Measurements from ENCODE around the gene ZNF527. TPM values are rescaled to one million over a fixed set of nuclear protein-coding genes. Genes with fewer than 3 reads are reported as not detected.

ZNF527 gene
- total RNA-seq, 1 experiment from 2014 or later = 3.2 TPM

DNA sequence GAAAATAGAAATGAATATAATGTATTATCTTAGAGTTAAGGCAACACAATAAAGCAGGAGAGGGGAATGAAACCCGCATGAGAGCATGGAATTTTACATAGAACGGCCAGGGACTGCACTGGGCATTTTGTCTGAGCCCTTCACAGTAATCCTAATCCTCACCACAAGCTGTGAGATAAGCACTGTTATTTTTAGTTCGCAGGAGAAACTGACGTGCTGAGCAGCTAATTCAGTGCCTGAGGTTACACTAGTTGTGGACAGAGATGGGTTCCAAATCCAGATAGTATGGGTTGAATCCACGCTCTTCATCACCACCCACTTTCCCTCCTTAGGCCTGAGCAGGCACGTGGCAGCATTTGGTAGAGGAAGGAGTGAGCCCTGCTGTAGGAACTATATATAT is 24.8 kb upstream of the ZNF527 start:
- Histone ChIP-seq H3K79me2 (ENCODE audit: low read depth) (no peaks in the 10 kb centered on the region), H3K4me1 (replicated peaks; ENCODE audit: insufficient read depth) (no peaks in the 10 kb centered on the region), H3K4me2 (no peak overlapping the region), H3F3A (ENCODE audit: insufficient read depth, low read depth) (no peaks in the 10 kb centered on the region), H3K27me3 (ENCODE audit: insufficient read depth, low read depth) (no peaks in the 10 kb centered on the region), H3K9me3 (ENCODE audit: insufficient read depth, low read depth) (no peaks in the 10 kb centered on the region), H3K27ac (no peak overlapping the region), H4K20me1 (ENCODE audit: insufficient read depth) (no peaks in the 10 kb centered on the region), H3K36me3 (ENCODE audit: low read depth) (peaks cover 31% of the 10 kb centered on the region), H2AFZ (no peak overlapping the region), H3K4me3 (no peak overlapping the region), H3K9me2 (ENCODE audit: insufficient read depth) (no peaks in the 10 kb centered on the region)
- intact Hi-C loops (cut with micrococcal nuclease; ENCODE audit: unreplicated experiment) = no loop called here
- TF ChIP-seq, protein P1, sequence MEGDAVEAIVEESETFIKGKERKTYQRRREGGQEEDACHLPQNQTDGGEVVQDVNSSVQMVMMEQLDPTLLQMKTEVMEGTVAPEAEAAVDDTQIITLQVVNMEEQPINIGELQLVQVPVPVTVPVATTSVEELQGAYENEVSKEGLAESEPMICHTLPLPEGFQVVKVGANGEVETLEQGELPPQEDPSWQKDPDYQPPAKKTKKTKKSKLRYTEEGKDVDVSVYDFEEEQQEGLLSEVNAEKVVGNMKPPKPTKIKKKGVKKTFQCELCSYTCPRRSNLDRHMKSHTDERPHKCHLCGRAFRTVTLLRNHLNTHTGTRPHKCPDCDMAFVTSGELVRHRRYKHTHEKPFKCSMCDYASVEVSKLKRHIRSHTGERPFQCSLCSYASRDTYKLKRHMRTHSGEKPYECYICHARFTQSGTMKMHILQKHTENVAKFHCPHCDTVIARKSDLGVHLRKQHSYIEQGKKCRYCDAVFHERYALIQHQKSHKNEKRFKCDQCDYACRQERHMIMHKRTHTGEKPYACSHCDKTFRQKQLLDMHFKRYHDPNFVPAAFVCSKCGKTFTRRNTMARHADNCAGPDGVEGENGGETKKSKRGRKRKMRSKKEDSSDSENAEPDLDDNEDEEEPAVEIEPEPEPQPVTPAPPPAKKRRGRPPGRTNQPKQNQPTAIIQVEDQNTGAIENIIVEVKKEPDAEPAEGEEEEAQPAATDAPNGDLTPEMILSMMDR (conservative IDR thresholded peaks at IDR 0.05) = no peak
- no peak for TF ChIP-seq EZH2 (IDR thresholded peaks at IDR 0.05; ENCODE audit: low read depth)
- CTCF ChIA-PET = no interaction called here
- no TSS peak for BruUV-seq (replicated peaks)
- POLR2A ChIA-PET (ENCODE audit: unreplicated experiment) = no interaction called here
- no peak for DNase-seq

DNA sequence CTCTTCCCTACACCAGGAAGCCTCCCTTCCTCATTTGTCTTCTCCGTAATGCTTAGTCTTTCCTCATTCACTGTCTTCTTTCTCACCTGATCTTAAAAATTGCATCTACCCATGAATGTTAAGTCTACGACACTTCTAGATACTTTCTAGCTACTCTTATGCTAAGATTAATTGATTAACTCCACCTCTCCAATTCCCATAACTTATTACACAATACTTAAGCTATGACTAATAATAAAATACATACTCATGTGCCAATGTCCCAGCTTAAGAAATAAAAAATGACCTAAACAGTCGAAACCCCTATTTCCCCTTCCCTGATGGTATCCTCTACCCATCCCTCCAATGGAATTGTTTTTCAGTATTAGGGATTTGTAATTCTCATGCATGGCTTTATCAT is 22.8 kb upstream of the ZNF527 start:
- no peaks in the 10 kb centered on the region for H4K20me1 ChIP-seq (ENCODE audit: insufficient read depth)
- no peaks in the 10 kb centered on the region for H3K79me2 ChIP-seq (ENCODE audit: low read depth)
- ChIA-PET POLR2A (ENCODE audit: unreplicated experiment) (no interaction called here), CTCF (no interaction called here)
- no peaks in the 10 kb centered on the region for H3K9me3 ChIP-seq (ENCODE audit: insufficient read depth, low read depth)
- DNase-seq = no peak
- no peaks in the 10 kb centered on the region for H3K9me2 ChIP-seq (ENCODE audit: insufficient read depth)
- peaks cover 29% of the 10 kb centered on the region for H3K36me3 ChIP-seq (ENCODE audit: low read depth)
- no peaks in the 10 kb centered on the region for H3F3A ChIP-seq (ENCODE audit: insufficient read depth, low read depth)
- no peak overlapping the region for H3K4me2 ChIP-seq
- TF ChIP-seq, protein P1 (conservative IDR thresholded peaks at IDR 0.05) = no peak
- TF ChIP-seq EZH2 (IDR thresholded peaks at IDR 0.05; ENCODE audit: low read depth) = no peak
- no peaks in the 10 kb centered on the region for H3K4me1 ChIP-seq (replicated peaks; ENCODE audit: insufficient read depth)
- no TSS peak for BruUV-seq (replicated peaks)
- intact Hi-C loops (cut with micrococcal nuclease; ENCODE audit: unreplicated experiment) = no loop called here
- H3K27me3 ChIP-seq (ENCODE audit: insufficient read depth, low read depth) = no peaks in the 10 kb centered on the region
- H2AFZ ChIP-seq = no peak overlapping the region
- H3K4me3 ChIP-seq = no peak overlapping the region
- H3K27ac ChIP-seq = no peak overlapping the region

DNA sequence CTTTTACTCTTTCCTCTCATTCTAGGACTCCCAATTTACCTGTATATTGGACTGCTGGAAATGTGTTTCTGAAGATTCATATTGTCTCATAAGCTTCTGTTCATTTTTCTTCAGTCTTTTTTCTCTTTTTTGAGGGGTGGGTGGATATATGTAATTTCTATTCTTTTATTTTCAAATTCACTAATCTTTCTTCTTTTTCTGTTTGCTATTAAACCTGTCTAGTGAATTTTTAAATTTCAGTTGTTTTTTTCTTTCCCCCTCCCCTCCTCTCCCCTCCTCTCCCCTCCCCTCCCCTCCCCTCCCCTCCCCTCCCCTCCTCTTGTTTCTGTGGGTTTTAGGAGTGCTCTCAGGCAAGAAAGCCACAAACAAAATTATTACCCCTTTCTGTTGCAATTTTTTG is 16.9 kb upstream of the ZNF527 start:
- Histone ChIP-seq H2AFZ (no peak overlapping the region), H3K9me3 (ENCODE audit: insufficient read depth, low read depth) (peaks cover 18% of the 10 kb centered on the region), H4K20me1 (ENCODE audit: insufficient read depth) (no peaks in the 10 kb centered on the region), H3K4me1 (replicated peaks; ENCODE audit: insufficient read depth) (no peaks in the 10 kb centered on the region), H3K27ac (no peak overlapping the region), H3K4me2 (no peak overlapping the region), H3K9me2 (ENCODE audit: insufficient read depth) (no peaks in the 10 kb centered on the region), H3F3A (ENCODE audit: insufficient read depth, low read depth) (no peaks in the 10 kb centered on the region), H3K79me2 (ENCODE audit: low read depth) (no peaks in the 10 kb centered on the region), H3K27me3 (ENCODE audit: insufficient read depth, low read depth) (no peaks in the 10 kb centered on the region), H3K36me3 (ENCODE audit: low read depth) (peaks cover 42% of the 10 kb centered on the region), H3K4me3 (no peak overlapping the region)
- intact Hi-C loops (cut with micrococcal nuclease; ENCODE audit: unreplicated experiment) = no loop called here
- no peak for DNase-seq
- CTCF ChIA-PET = no interaction called here
- POLR2A ChIA-PET (ENCODE audit: unreplicated experiment) = no interaction called here
- no peak for TF ChIP-seq EZH2 (IDR thresholded peaks at IDR 0.05; ENCODE audit: low read depth)
- TF ChIP-seq, protein P1 (conservative IDR thresholded peaks at IDR 0.05) = no peak
- no TSS peak for BruUV-seq (replicated peaks)

Measured in PC-9 (cell line).